H1 (cell line): ENCODE measurements around the gene ARHGAP26. TPM values are rescaled to one million over a fixed set of nuclear protein-coding genes. Genes with fewer than 3 reads are reported as not detected.

Experiments used
- CTCF ChIA-PET: fragments of 300-600 bp; sonication (Branson Sonifier 250); formaldehyde crosslinking; loops from one replicate; lab custom pipeline; 2021; ENCODE audit not compliant: partially characterized antibody; lab: Charles Lee
- POLR2A ChIA-PET: fragments of 300-600 bp; sonication (Branson Sonifier 250); formaldehyde crosslinking; loops from one replicate; lab custom pipeline; 2021; ENCODE audit warnings: inconsistent platforms; ENCODE audit not compliant: partially characterized antibody; lab: Charles Lee
- DNase-seq, 2 experiments: peaks; one replicate each; pipeline versions ENCODE4 v3.0.0 to v3.0.0-alpha.2; 2010 to 2022; ENCODE audit warnings: low spot score in 2 of 2, low read depth in 1 of 2, mixed read lengths in 1 of 2
- FAIRE-seq: peaks from 2 replicates; lab custom pipeline; 2011; peaks lifted over from hg19 to GRCh38; lab: Jason Lieb, UNC
- H2AFZ ChIP-seq: 2 replicates; pipeline ENCODE4 v1.8.1; 2012; ENCODE audit warnings: low read length, inconsistent platforms
- H2AK5ac ChIP-seq: 2 replicates; pipeline ENCODE4 v1.6.1; 2013; ENCODE audit warnings: low read depth, low read length
- H2BK120ac ChIP-seq: replicated peaks from 2 replicates; pipeline ENCODE3; 2013; ENCODE audit warnings: low read depth, low read length, inconsistent platforms
- H2BK12ac ChIP-seq: 2 replicates; pipeline ENCODE4 v1.6.1; 2013; ENCODE audit warnings: low read depth, low read length
- H2BK15ac ChIP-seq: 2 replicates; pipeline ENCODE4 v1.6.1; 2013; ENCODE audit warnings: low read length
- H2BK20ac ChIP-seq: 2 replicates; pipeline ENCODE4 v1.6.1; 2013; ENCODE audit warnings: low read length
- H2BK5ac ChIP-seq: 2 replicates; pipeline ENCODE4 v1.6.1; 2013; ENCODE audit warnings: low read depth, low read length
- H3K14ac ChIP-seq: 2 replicates; pipeline ENCODE4 v1.6.1; 2013; ENCODE audit warnings: inconsistent platforms; ENCODE audit not compliant: insufficient read length
- H3K18ac ChIP-seq: 2 replicates; pipeline ENCODE4 v1.6.1; 2013; ENCODE audit warnings: low read length; ENCODE audit errors: extremely low read depth
- H3K23ac ChIP-seq: 2 replicates; pipeline ENCODE4 v1.6.1; 2013; ENCODE audit warnings: inconsistent platforms; ENCODE audit not compliant: insufficient read length
- H3K23me2 ChIP-seq: 2 replicates; pipeline ENCODE4 v1.6.1; 2013; ENCODE audit warnings: low read depth, low read length
- H3K27ac ChIP-seq: 2 replicates; pipeline ENCODE4 v1.6.1; 2011; ENCODE audit warnings: low read depth, low read length, inconsistent platforms
- H3K27me3 ChIP-seq, 4 experiments: replicated peaks in 1 of 4; 1 replicate in 1 of 4; 2 replicates in 3 of 4; pipeline versions ENCODE4 v1.6.1 to v1.8.1; 2011 to 2013; ENCODE audit warnings: low read length in 3 of 4, mild to moderate bottlenecking in 3 of 4, inconsistent platforms in 2 of 4, mixed read lengths in 2 of 4, moderate library complexity in 1 of 4; ENCODE audit not compliant: control insufficient read depth in 3 of 4, insufficient read depth in 3 of 4; ENCODE audit errors: extremely low read depth in 1 of 4
- H3K36me3 ChIP-seq, 4 experiments: 2 replicates each; pipeline versions ENCODE4 v1.6.1 to v1.8.1; 2011 to 2013; ENCODE audit warnings: mild to moderate bottlenecking in 4 of 4, low read length in 3 of 4, moderate library complexity in 2 of 4, control low read depth in 1 of 4, inconsistent platforms in 1 of 4; ENCODE audit not compliant: insufficient read depth in 4 of 4, control insufficient read depth in 2 of 4
- H3K4ac ChIP-seq: replicated peaks from 2 replicates; pipeline ENCODE3; 2013; ENCODE audit warnings: low read length, low read depth, mixed read lengths, inconsistent platforms; ENCODE audit not compliant: insufficient read length
- H3K4me1 ChIP-seq, 4 experiments: replicated peaks in 1 of 4; 1 replicate in 1 of 4; 2 replicates in 3 of 4; pipeline versions ENCODE4 v1.6.1 to v1.8.1; 2011 to 2013; ENCODE audit warnings: low read length in 3 of 4, inconsistent platforms in 2 of 4, mixed read lengths in 1 of 4; ENCODE audit not compliant: insufficient read depth in 4 of 4, control insufficient read depth in 3 of 4
- H3K4me2 ChIP-seq, 2 experiments: 2 replicates each; pipeline versions ENCODE4 v1.6.1 to v1.8.1; 2011 to 2013; ENCODE audit warnings: low read depth in 2 of 2, low read length in 2 of 2, control low read depth in 1 of 2, inconsistent platforms in 1 of 2, mild to moderate bottlenecking in 1 of 2; ENCODE audit not compliant: insufficient read depth in 1 of 2
- H3K4me3 ChIP-seq, 4 experiments: fragments of 200-600, 300-600 bp in 1 of 4; sonication (generic), shearing (Covaris generic), sonication (Bioruptor Twin) in 1 of 4; 2 replicates each; pipeline versions ENCODE4 v1.5.1 to v1.8.1; 2011 to 2016; ENCODE audit warnings: low read length in 4 of 4, low read depth in 3 of 4, control low read depth in 2 of 4, inconsistent platforms in 2 of 4, mild to moderate bottlenecking in 2 of 4, mixed read lengths in 1 of 4, moderate library complexity in 1 of 4; ENCODE audit not compliant: insufficient read depth in 2 of 4; ENCODE audit errors: extremely low read depth in 1 of 4
- H3K56ac ChIP-seq: replicated peaks from 2 replicates; pipeline ENCODE3; 2013; ENCODE audit warnings: low read depth, mild to moderate bottlenecking, mixed read lengths, low read length, inconsistent platforms; ENCODE audit not compliant: insufficient read length
- H3K79me1 ChIP-seq: 2 replicates; pipeline ENCODE4 v1.6.1; 2013; ENCODE audit warnings: low read depth, low read length, control low read depth
- H3K79me2 ChIP-seq, 2 experiments: 2 replicates each; pipeline versions ENCODE4 v1.6.1 to v1.8.1; 2012 to 2013; ENCODE audit warnings: low read length in 2 of 2, mild to moderate bottlenecking in 2 of 2, inconsistent platforms in 1 of 2; ENCODE audit not compliant: insufficient read depth in 2 of 2, control insufficient read depth in 1 of 2
- H3K9ac ChIP-seq, 4 experiments: replicated peaks in 1 of 4; 1 replicate in 1 of 4; 2 replicates in 3 of 4; pipeline versions ENCODE4 v1.6.1 to v1.8.1; 2011 to 2013; ENCODE audit warnings: low read depth in 3 of 4, low read length in 3 of 4, control low read depth in 2 of 4, mild to moderate bottlenecking in 2 of 4, moderate library complexity in 2 of 4, inconsistent platforms in 1 of 4; ENCODE audit errors: extremely low read depth in 1 of 4
- H3K9me3 ChIP-seq, 2 experiments: 2 replicates each; pipeline versions ENCODE4 v1.6.1 to v1.8.1; 2012 to 2013; ENCODE audit warnings: mild to moderate bottlenecking in 2 of 2, moderate library complexity in 2 of 2, control low read depth in 1 of 2, inconsistent platforms in 1 of 2, low read depth in 1 of 2, low read length in 1 of 2, mixed read lengths in 1 of 2; ENCODE audit not compliant: insufficient read depth in 2 of 2
- H4K20me1 ChIP-seq, 2 experiments: replicated peaks in 1 of 2; 2 replicates each; pipeline versions ENCODE3 to v1.8.1; 2011 to 2013; ENCODE audit warnings: inconsistent platforms in 2 of 2, low read length in 2 of 2, mild to moderate bottlenecking in 1 of 2; ENCODE audit not compliant: insufficient read depth in 2 of 2, control insufficient read depth in 1 of 2
- H4K5ac ChIP-seq: 2 replicates; pipeline ENCODE4 v1.6.1; 2013; ENCODE audit warnings: low read length, low read depth, mixed read lengths, inconsistent platforms; ENCODE audit not compliant: insufficient read length
- H4K8ac ChIP-seq: 2 replicates; pipeline ENCODE4 v1.8.0; 2013; ENCODE audit warnings: mild to moderate bottlenecking, moderate library complexity, low read length, inconsistent platforms; ENCODE audit not compliant: insufficient read depth; ENCODE audit errors: extremely low read depth
- H4K91ac ChIP-seq: replicated peaks from 2 replicates; pipeline ENCODE3; 2013; ENCODE audit warnings: low read length, mixed read lengths, inconsistent platforms; ENCODE audit not compliant: insufficient read length
- BACH1 ChIP-seq: IDR thresholded peaks from 2 replicates; pipeline ENCODE4 v1.6.1; 2012; ENCODE audit warnings: low read length, improper control_type of control experiment
- CHD2 ChIP-seq: IDR thresholded peaks from 2 replicates; pipeline ENCODE4 v1.6.1; 2012; ENCODE audit warnings: low read length, improper control_type of control experiment
- CREB1 ChIP-seq: IDR thresholded peaks from 2 replicates; pipeline ENCODE4 v1.6.1; 2012; ENCODE audit warnings: inconsistent platforms
- CTBP2 ChIP-seq: IDR thresholded peaks from 2 replicates; pipeline ENCODE4 v1.7.0; 2011; ENCODE audit warnings: borderline replicate concordance, mild to moderate bottlenecking, moderate library complexity, mixed read lengths, low read length; ENCODE audit not compliant: insufficient read depth, insufficient read length
- FOSL1 ChIP-seq: IDR thresholded peaks from 2 replicates; pipeline ENCODE4 v1.6.1; 2011; ENCODE audit warnings: mild to moderate bottlenecking, low read depth, low read length, moderate library complexity; ENCODE audit not compliant: insufficient read depth
- HDAC2 ChIP-seq, 2 experiments: fragments of 300-600 bp in 1 of 2; sonication (generic) in 1 of 2; IDR thresholded peaks; 2 replicates each; pipeline ENCODE4 v1.6.1; 2011 to 2012; ENCODE audit warnings: low read depth in 2 of 2, low read length in 2 of 2, mild to moderate bottlenecking in 2 of 2, moderate library complexity in 2 of 2, borderline replicate concordance in 1 of 2, inconsistent platforms in 1 of 2
- KDM1A ChIP-seq: fragments of 200-600, 300-600 bp; sonication (generic); IDR thresholded peaks from 2 replicates; pipeline ENCODE4 v1.7.1; 2016; ENCODE audit warnings: mild to moderate bottlenecking, low read length, borderline replicate concordance
- KDM5A ChIP-seq: fragments of 200-600 bp; IDR thresholded peaks from 2 replicates; pipeline ENCODE4 v1.7.1; 2012; ENCODE audit warnings: mild to moderate bottlenecking, low read length, inconsistent platforms, mixed read lengths
- PHF8 ChIP-seq: fragments of 200-600 bp; sonication (generic); conservative IDR thresholded peaks from 2 replicates; pipeline ENCODE4 v1.7.1; 2012; ENCODE audit warnings: low read depth, mild to moderate bottlenecking, inconsistent platforms, low read length, moderate library complexity
- POLR2AphosphoS5 ChIP-seq: IDR thresholded peaks from 2 replicates; pipeline ENCODE4 v1.6.1; 2011; ENCODE audit warnings: low read depth, low read length
- SP2 ChIP-seq: IDR thresholded peaks from 2 replicates; pipeline ENCODE4 v1.6.1; 2012; ENCODE audit warnings: mild to moderate bottlenecking, low read length, inconsistent platforms
- SUZ12 ChIP-seq: fragments of 200-600 bp; sonication (generic); IDR thresholded peaks from 2 replicates; pipeline ENCODE4 v1.6.1; 2012; ENCODE audit warnings: mild to moderate bottlenecking, inconsistent platforms, low read length, moderate library complexity, mixed read lengths
- TAF1 ChIP-seq: IDR thresholded peaks from 2 replicates; pipeline ENCODE4 v1.6.1; 2011; ENCODE audit warnings: mild to moderate bottlenecking, low read depth, low read length
- TAF7 ChIP-seq: optimal IDR thresholded peaks from 2 replicates; pipeline ENCODE3; 2011; ENCODE audit warnings: low read depth, mild to moderate bottlenecking, inconsistent platforms, low read length, moderate library complexity, borderline replicate concordance
- WGBS, 2 experiments: shearing (Covaris generic) in 1 of 2; methylation state at CpG; one replicate each; pipeline versions ENCODE4 v1.1.6 to v1.1.7; 2013 to 2015; ENCODE audit warnings: low lambda C conversion rate in 2 of 2, mixed read lengths in 2 of 2, inconsistent platforms in 1 of 2, low coverage in 1 of 2, missing lambda C conversion rate in 1 of 2; ENCODE audit not compliant: insufficient replicate concordance in 2 of 2, insufficient coverage in 1 of 2, insufficient read length in 1 of 2; ENCODE audit errors: extremely low coverage in 1 of 2, missing lambda C conversion rate in 1 of 2; 5-methylcytosine and 5-hydroxymethylcytosine counted together
- polyA plus RNA-seq, 7 experiments: library from polyadenylated mRNA; depleted of rRNA in 3 of 7; stranded (reverse) in 5 of 7; unstranded in 2 of 7; fragments of >200 nt in 5 of 7; fragments of 200-250 nt in 2 of 7; gene quantifications; 1 replicate in 5 of 7; 2 replicates in 1 of 7; 4 replicates in 1 of 7; pipeline versions ENCODE4 v1.2.1 to v1.2.3, GENCODE V29; 2011 to 2013; ENCODE audit warnings: missing spikeins in 2 of 7, mixed read lengths in 2 of 7
- total RNA-seq: library from RNA; stranded (reverse); fragmentation: NEBNext Ultra II Directional; extraction: Animal tissue kit (Norgen Biotek cat#: 25700); gene quantifications from 2 replicates; pipeline ENCODE4 v1.2.1, GENCODE V29; 2021

ARHGAP26 gene
- total and polyA plus RNA-seq, 2 of the 8 experiments (the other 6 are each of a cell fraction or from before 2014, with no cell fraction given) = 7.1 to 24.8 TPM

DNA sequence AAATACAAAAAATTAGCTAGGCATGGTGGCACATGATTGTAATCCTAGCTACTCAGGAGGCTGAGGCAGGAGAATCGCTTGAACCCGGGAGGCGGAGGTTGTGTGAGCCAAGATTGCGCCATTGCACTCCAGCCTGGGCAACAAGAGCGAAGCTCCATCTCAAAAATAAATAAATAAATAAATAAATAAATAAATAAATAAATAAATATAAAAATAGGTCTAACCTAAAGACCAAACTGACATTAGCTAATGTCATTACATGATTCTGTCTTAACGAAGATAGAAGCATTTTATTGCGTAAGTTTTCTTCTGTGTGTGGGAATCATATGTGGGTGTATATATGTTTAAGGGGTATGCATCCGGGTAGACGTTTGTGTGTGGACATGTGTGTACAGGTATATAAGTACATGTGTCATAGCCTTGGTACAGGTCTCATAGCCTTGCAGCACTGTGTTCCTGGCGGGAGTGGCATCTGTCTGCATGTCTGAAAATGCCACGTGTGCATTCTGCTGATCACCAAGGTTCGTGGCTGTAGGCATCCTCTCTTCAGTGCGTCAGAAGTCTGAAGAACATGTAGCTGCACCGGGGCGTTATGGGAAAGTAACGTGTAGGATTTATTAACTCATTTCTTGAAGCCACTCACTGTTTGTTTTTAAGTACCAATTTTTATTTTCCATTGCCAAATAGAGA lies 335.2 kb downstream of the ARHGAP26 start:
- H2BK15ac ChIP-seq = no peak overlapping the region
- H4K91ac ChIP-seq = no peak overlapping the region
- ChIA-PET CTCF (interaction anchor here (0.6 to 3.1 kb wide), 6 partner anchors 12 to 526 kb away, joined by 3 to 11 read pairs (median 4); partner anchors contain the start of gene NR3C1), POLR2A (no interaction called here)
- H3K9me3 ChIP-seq = no peaks in the 10 kb centered on the region
- H3K14ac ChIP-seq = no peak overlapping the region
- H2AFZ ChIP-seq = no peak overlapping the region
- no peak overlapping the region for H3K27ac ChIP-seq
- H3K4ac ChIP-seq = no peak overlapping the region
- H3K4me2 ChIP-seq = no peak overlapping the region
- H2BK12ac ChIP-seq = no peak overlapping the region
- H3K23ac ChIP-seq = no peak overlapping the region
- H3K36me3 ChIP-seq = no peaks in the 10 kb centered on the region
- H4K8ac ChIP-seq = no peak overlapping the region
- no peak overlapping the region for H2BK120ac ChIP-seq
- no peak overlapping the region for H2BK20ac ChIP-seq
- H3K4me3 ChIP-seq = no peak overlapping the region
- H3K18ac ChIP-seq = no peak overlapping the region
- H3K4me1 ChIP-seq = peaks cover 3% of the 10 kb centered on the region in 4 experiments; a peak in 6 of 7 replicates
- FAIRE-seq (no peak), DNase-seq (no peak)
- no peak overlapping the region for H4K5ac ChIP-seq
- no peak overlapping the region for H2BK5ac ChIP-seq
- H4K20me1 ChIP-seq = no peaks in the 10 kb centered on the region
- no peak overlapping the region for H3K56ac ChIP-seq
- H3K27me3 ChIP-seq = no peaks in the 10 kb centered on the region
- WGBS, 2 experiments = 89% methylated on average over 16 of the region's 16 CpGs; no CpG with 5 or more reads in 1 of the 2 experiments
- no peak overlapping the region for H3K9ac ChIP-seq
- no peaks in the 10 kb centered on the region for H3K79me2 ChIP-seq
- no peaks in the 10 kb centered on the region for H3K23me2 ChIP-seq
- H2AK5ac ChIP-seq = no peak overlapping the region
- no peaks in the 10 kb centered on the region for H3K79me1 ChIP-seq
- no peak for TF ChIP-seq POLR2AphosphoS5
- no peak for TF ChIP-seq TAF7
- no peak for TF ChIP-seq SUZ12
- TF ChIP-seq PHF8 = no peak
- no peak for TF ChIP-seq CREB1
- TF ChIP-seq CTBP2 = no peak
- no peak for TF ChIP-seq CHD2
- TF ChIP-seq HDAC2 (IDR thresholded peaks at IDR 0.05; ENCODE audit: borderline replicate concordance in 1 of 2, low read depth in 2 of 2, low read length in 2 of 2) = no peak
- no peak for TF ChIP-seq TAF1
- TF ChIP-seq KDM1A = no peak
- no peak for TF ChIP-seq SP2
- TF ChIP-seq KDM5A = no peak
- TF ChIP-seq FOSL1 = no peak
- no peak for TF ChIP-seq BACH1
